B cell (primary cell): ENCODE measurements around the gene ATP8A2. TPM values are rescaled to one million over a fixed set of nuclear protein-coding genes. Genes with fewer than 3 reads are reported as not detected.

ENCODE experiments used
- ATAC-seq: fragments of 200-7000 bp; cut with Tn5 transposase; one replicate; pipeline ENCODE4 v1.10.0; 2021; ENCODE audit warnings: low read depth, mild to moderate bottlenecking, moderate number of reproducible peaks, moderate library complexity
- CTCF ChIA-PET: fragments of 350-600 bp; sonication (Branson Sonifier 250); formaldehyde crosslinking; loops from one replicate; lab custom pipeline; 2021; ENCODE audit warnings: antibody characterized with exemption, inconsistent platforms; lab: Charles Lee
- POLR2A ChIA-PET: fragments of 350-600 bp; sonication (Branson Sonifier 250); formaldehyde crosslinking; loops from one replicate; lab custom pipeline; 2021; ENCODE audit warnings: antibody characterized with exemption; lab: Charles Lee
- DNase-seq: peaks from one replicate; pipeline ENCODE4 v3.0.0; 2013
- H2AFZ ChIP-seq: 2 replicates; pipeline ENCODE4 v1.6.1; 2012; ENCODE audit warnings: mild to moderate bottlenecking, low read depth, low read length; ENCODE audit not compliant: insufficient read depth, poor library complexity, severe bottlenecking
- H3K27ac ChIP-seq, 2 donors: 1 replicate in 1 of 2; 2 replicates in 1 of 2; pipeline ENCODE4 v1.5.1; 2012 to 2013; ENCODE audit warnings: low read length in 2 of 2, mild to moderate bottlenecking in 2 of 2, moderate library complexity in 1 of 2
- H3K27me3 ChIP-seq, 4 experiments: fragments of 200-600 bp in 1 of 4; sonication (generic) in 1 of 4; replicated peaks in 1 of 4; 1 replicate in 2 of 4; 2 replicates in 2 of 4; pipeline versions ENCODE4 v1.6.1 to v1.7.0; 2013 to 2016; ENCODE audit warnings: low read length in 3 of 4, mild to moderate bottlenecking in 2 of 4, mixed read lengths in 1 of 4, moderate library complexity in 1 of 4; ENCODE audit not compliant: insufficient read depth in 4 of 4, control insufficient read depth in 3 of 4; ENCODE audit errors: control extremely low read depth in 1 of 4
- H3K36me3 ChIP-seq, 2 experiments: replicated peaks in 1 of 2; 1 replicate in 1 of 2; 2 replicates in 1 of 2; pipeline versions ENCODE4 v1.6.1 to v1.7.1; 2013; ENCODE audit warnings: low read length in 1 of 2; ENCODE audit not compliant: insufficient read depth in 2 of 2, control insufficient read depth in 1 of 2; ENCODE audit errors: control extremely low read depth in 1 of 2, extremely low read depth in 1 of 2
- H3K4me1 ChIP-seq, 2 donors: fragments of 200-600 bp in 1 of 2; sonication (generic) in 1 of 2; 1 replicate in 1 of 2; 2 replicates in 1 of 2; pipeline versions ENCODE4 v1.5.1 to v1.6.1; 2013 to 2017; ENCODE audit warnings: low read length in 2 of 2; ENCODE audit not compliant: control insufficient read depth in 2 of 2, insufficient read depth in 2 of 2
- H3K4me2 ChIP-seq: replicated peaks from 2 replicates; pipeline ENCODE3; 2012; ENCODE audit warnings: mild to moderate bottlenecking, low read depth, low read length; ENCODE audit not compliant: poor library complexity, severe bottlenecking
- H3K4me3 ChIP-seq, 5 experiments: fragments of 200-600 bp in 1 of 5; sonication (generic) in 1 of 5; 1 replicate in 3 of 5; 2 replicates in 2 of 5; pipeline versions ENCODE4 v1.5.1 to v1.7.0; 2011 to 2016; ENCODE audit warnings: low read length in 4 of 5, mild to moderate bottlenecking in 4 of 5, low read depth in 2 of 5, control low read depth in 1 of 5, moderate library complexity in 1 of 5; ENCODE audit not compliant: insufficient read depth in 1 of 5; ENCODE audit errors: control extremely low read depth in 1 of 5, extremely low read depth in 1 of 5
- H3K79me2 ChIP-seq: fragments of 200-600 bp; sonication (generic); one replicate; pipeline ENCODE4 v1.6.0; 2016; ENCODE audit warnings: low read length; ENCODE audit not compliant: control insufficient read depth, insufficient read depth
- H3K9ac ChIP-seq: fragments of 200-600 bp; sonication (generic); 2 replicates; pipeline ENCODE4 v1.6.1; 2017; ENCODE audit warnings: mild to moderate bottlenecking, low read length, moderate library complexity
- H3K9me3 ChIP-seq, 3 donors: one replicate each; pipeline versions ENCODE4 v1.6.1 to v1.7.1; 2013; ENCODE audit warnings: low read length in 2 of 3; ENCODE audit not compliant: control insufficient read depth in 2 of 3, insufficient read depth in 1 of 3; ENCODE audit errors: control extremely low read depth in 1 of 3
- H4K20me1 ChIP-seq: 2 replicates; pipeline ENCODE4 v1.6.0; 2012; ENCODE audit warnings: mild to moderate bottlenecking, low read length; ENCODE audit not compliant: insufficient read depth, control insufficient read depth, poor library complexity, severe bottlenecking
- H3K27ac Mint-ChIP-seq: one replicate; pipeline ENCODE4 v1.8.0; 2021; ENCODE audit warnings: mixed read lengths
- H3K27me3 Mint-ChIP-seq: one replicate; pipeline ENCODE4 v1.8.0; 2021; ENCODE audit warnings: mixed read lengths
- H3K4me1 Mint-ChIP-seq: one replicate; pipeline ENCODE4 v1.8.0; 2021; ENCODE audit warnings: mixed read lengths
- H3K4me3 Mint-ChIP-seq: one replicate; pipeline ENCODE4 v1.8.0; 2021; ENCODE audit warnings: mixed read lengths
- H3K9me3 Mint-ChIP-seq: one replicate; pipeline ENCODE4 v1.8.0; 2022; ENCODE audit warnings: mixed read lengths; ENCODE audit not compliant: insufficient read depth
- CTCF ChIP-seq: fragments of 200-600 bp; IDR thresholded peaks from one replicate; pipeline ENCODE4 v1.8.0; 2022; ENCODE audit warnings: antibody characterized with exemption, mild to moderate bottlenecking
- EZH2 ChIP-seq: IDR thresholded peaks from 2 replicates; pipeline ENCODE4 v1.6.1; 2012; ENCODE audit warnings: borderline replicate concordance, low read depth, mild to moderate bottlenecking, moderate library complexity, low read length; ENCODE audit not compliant: insufficient read depth, poor library complexity, severe bottlenecking
- WGBS: methylation state at CpG from one replicate; pipeline ENCODE4 v1.1.5; 2013; ENCODE audit warnings: missing lambda C conversion rate; ENCODE audit not compliant: insufficient coverage; 5-methylcytosine and 5-hydroxymethylcytosine counted together
- intact Hi-C: fragments of 100-400 bp; cut with micrococcal nuclease; formaldehyde crosslinking; loops from one replicate; pipeline ENCODE4 v1.10.0; 2022
- polyA plus RNA-seq: library from polyadenylated mRNA; depleted of rRNA; stranded (reverse); fragments of >200 nt; gene quantifications from 2 replicates; pipeline ENCODE4 v1.2.3, GENCODE V29; 2012
- total RNA-seq, 2 donors: library from RNA; stranded (reverse); fragments of 120-200 nt in 1 of 2; gene quantifications; 1 replicate in 1 of 2; 2 replicates in 1 of 2; pipeline versions ENCODE4 v1.2.3 to v1.2.4, GENCODE V29; 2013 to 2022

Gene ATP8A2
- total and polyA plus RNA-seq, 2 donors (not counting 1 experiment from before 2014, with no cell fraction given): not detected

DNA sequence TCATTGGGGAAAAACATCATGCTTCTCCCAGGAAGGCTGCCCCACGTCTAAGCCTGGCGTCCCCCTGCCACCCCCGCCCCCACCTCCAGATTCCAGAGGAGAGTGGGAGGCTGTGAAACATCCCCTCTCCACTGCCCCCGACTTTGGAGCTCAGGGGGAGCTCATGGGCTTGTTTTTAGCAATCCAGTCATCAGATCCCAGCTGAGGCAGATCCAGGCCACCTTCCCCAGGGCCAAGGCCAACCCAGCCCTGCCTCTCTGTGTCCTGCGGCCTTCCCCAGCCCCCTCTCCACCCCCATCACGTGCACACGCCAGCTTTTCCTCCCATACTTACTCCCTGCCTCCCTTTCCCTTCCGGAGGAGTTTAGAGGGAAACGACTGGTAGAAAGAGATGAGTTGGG is 641.2 kb downstream of the ATP8A2 start:
- TF ChIP-seq EZH2 (no peak), CTCF (no peak)
- peaks cover 0 to 5% of the 10 kb centered on the region in 2 donors for H3K4me1 ChIP-seq
- peaks cover 2% of the 10 kb centered on the region for H3K4me1 Mint-ChIP-seq
- ChIA-PET POLR2A (no interaction called here), CTCF (no interaction called here)
- no peak for ATAC-seq
- H3K9ac ChIP-seq: no peak overlapping the region
- H3K27ac Mint-ChIP-seq: no peak overlapping the region
- H4K20me1 ChIP-seq: no peaks in the 10 kb centered on the region
- intact Hi-C loops: no loop called here
- H3K27me3 Mint-ChIP-seq: peaks cover 9% of the 10 kb centered on the region
- H3K27ac ChIP-seq: no peak overlapping the region
- no peak overlapping the region for H3K4me3 ChIP-seq
- peak overlapping the region; percentile 58 for H2AFZ ChIP-seq
- no peaks in the 10 kb centered on the region for H3K79me2 ChIP-seq
- peak overlapping the region; percentile 64 for H3K4me3 Mint-ChIP-seq
- peak overlapping the region; percentile 70 for H3K4me2 ChIP-seq
- H3K9me3 ChIP-seq: no peaks in the 10 kb centered on the region
- peaks cover 0 to 6% (median 2%) of the 10 kb centered on the region in 4 experiments for H3K27me3 ChIP-seq
- no peaks in the 10 kb centered on the region for H3K36me3 ChIP-seq
- DNase-seq: no peak
- no peaks in the 10 kb centered on the region for H3K9me3 Mint-ChIP-seq
- WGBS: 92% methylated on average over 2 of the region's 9 CpGs

- Histone ChIP-seq H3K9ac (no peak overlapping the region), H2AFZ (no peak overlapping the region), H3K79me2 (no peaks in the 10 kb centered on the region), H3K4me3 (no peak overlapping the region), H3K27me3 (peaks cover 0 to 4% (median 0%) of the 10 kb centered on the region in 4 experiments), H3K27ac (no peak overlapping the region), H3K4me1 (peaks cover 0 to 5% of the 10 kb centered on the region in 2 donors), H3K9me3 (no peaks in the 10 kb centered on the region), H4K20me1 (no peaks in the 10 kb centered on the region), H3K36me3 (no peaks in the 10 kb centered on the region), H3K4me2 (no peak overlapping the region)
- no peaks in the 10 kb centered on the region for H3K9me3 Mint-ChIP-seq
- CTCF ChIA-PET: no interaction called here
- H3K27me3 Mint-ChIP-seq: peaks cover 18% of the 10 kb centered on the region
- H3K4me3 Mint-ChIP-seq: no peak overlapping the region
- TF ChIP-seq CTCF (no peak), EZH2 (no peak)
- no peak for DNase-seq
- H3K27ac Mint-ChIP-seq: no peak overlapping the region
- intact Hi-C loops: no loop called here
- H3K4me1 Mint-ChIP-seq: peaks cover 2% of the 10 kb centered on the region
- WGBS: 90% methylated on average over 5 of the region's 10 CpGs
- POLR2A ChIA-PET: no interaction called here
- ATAC-seq: no peak
Observed at GRCh38 chr13:26015271-26016125, 643.7 kb downstream of the ATP8A2 start.
